ENCODE results near the gene CCDC27. TPM values are rescaled to one million over a fixed set of nuclear protein-coding genes. Genes with fewer than 3 reads are reported as not detected.

CCDC27 gene
- total RNA-seq, 1 experiment from 2014 or later, result 0.13 TPM

DNA sequence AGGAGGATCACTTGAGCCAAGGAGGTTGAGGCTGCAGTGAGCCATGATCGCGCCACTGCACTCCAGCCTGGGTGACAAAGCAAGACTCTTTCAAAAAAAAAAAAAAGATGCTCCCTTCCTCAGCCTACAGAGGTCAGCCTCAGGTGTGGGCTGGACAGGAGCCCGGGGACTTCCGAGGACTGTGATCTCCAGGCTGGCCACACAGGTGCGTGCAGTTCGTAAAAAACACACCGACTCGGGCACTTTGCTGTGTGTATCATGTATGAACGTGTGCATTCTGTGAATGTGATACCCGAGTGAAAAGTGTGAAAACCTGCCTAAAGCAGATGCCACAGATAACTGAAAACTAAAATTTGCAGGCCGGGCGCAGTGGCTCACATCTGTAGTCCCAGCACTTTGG is 8.4 kb upstream of the CCDC27 start:
- ATAC-seq (no peak), DNase-seq (ENCODE audit: low spot score) (no peak)
- Mint-ChIP-seq H3K36me3 (peaks cover 27% of the 10 kb centered on the region), H3K4me3 (no peak overlapping the region), H3K27ac (no peak overlapping the region; the same call in 1 of the 2 replicates), H3K4me1 (peaks cover 30% of the 10 kb centered on the region), H3K9me3 (no peaks in the 10 kb centered on the region), H3K27me3 (ENCODE audit: low read depth) (no peaks in the 10 kb centered on the region)
- CTCF ChIA-PET, result interaction anchor here (0.7 to 4.8 kb wide), 2 partner anchors 20 to 63 kb away, joined by 3 to 22 read pairs; no protein-coding TSS in a partner anchor
- no peak for TF ChIP-seq ZNF138 (CRISPR knock-in tag; conservative IDR thresholded peaks at IDR 0.05)
- TF ChIP-seq RELA (CRISPR knock-in tag; IDR thresholded peaks at IDR 0.05; ENCODE audit: borderline replicate concordance), result no peak
- no peak for TF ChIP-seq TP53 (CRISPR knock-in tag; IDR thresholded peaks at IDR 0.05)
- no peak for TF ChIP-seq ZBTB21 (CRISPR knock-in tag; IDR thresholded peaks at IDR 0.05; ENCODE audit: borderline replicate concordance)
- TF ChIP-seq, protein P1, sequence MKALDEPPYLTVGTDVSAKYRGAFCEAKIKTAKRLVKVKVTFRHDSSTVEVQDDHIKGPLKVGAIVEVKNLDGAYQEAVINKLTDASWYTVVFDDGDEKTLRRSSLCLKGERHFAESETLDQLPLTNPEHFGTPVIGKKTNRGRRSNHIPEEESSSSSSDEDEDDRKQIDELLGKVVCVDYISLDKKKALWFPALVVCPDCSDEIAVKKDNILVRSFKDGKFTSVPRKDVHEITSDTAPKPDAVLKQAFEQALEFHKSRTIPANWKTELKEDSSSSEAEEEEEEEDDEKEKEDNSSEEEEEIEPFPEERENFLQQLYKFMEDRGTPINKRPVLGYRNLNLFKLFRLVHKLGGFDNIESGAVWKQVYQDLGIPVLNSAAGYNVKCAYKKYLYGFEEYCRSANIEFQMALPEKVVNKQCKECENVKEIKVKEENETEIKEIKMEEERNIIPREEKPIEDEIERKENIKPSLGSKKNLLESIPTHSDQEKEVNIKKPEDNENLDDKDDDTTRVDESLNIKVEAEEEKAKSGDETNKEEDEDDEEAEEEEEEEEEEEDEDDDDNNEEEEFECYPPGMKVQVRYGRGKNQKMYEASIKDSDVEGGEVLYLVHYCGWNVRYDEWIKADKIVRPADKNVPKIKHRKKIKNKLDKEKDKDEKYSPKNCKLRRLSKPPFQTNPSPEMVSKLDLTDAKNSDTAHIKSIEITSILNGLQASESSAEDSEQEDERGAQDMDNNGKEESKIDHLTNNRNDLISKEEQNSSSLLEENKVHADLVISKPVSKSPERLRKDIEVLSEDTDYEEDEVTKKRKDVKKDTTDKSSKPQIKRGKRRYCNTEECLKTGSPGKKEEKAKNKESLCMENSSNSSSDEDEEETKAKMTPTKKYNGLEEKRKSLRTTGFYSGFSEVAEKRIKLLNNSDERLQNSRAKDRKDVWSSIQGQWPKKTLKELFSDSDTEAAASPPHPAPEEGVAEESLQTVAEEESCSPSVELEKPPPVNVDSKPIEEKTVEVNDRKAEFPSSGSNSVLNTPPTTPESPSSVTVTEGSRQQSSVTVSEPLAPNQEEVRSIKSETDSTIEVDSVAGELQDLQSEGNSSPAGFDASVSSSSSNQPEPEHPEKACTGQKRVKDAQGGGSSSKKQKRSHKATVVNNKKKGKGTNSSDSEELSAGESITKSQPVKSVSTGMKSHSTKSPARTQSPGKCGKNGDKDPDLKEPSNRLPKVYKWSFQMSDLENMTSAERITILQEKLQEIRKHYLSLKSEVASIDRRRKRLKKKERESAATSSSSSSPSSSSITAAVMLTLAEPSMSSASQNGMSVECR (CRISPR knock-in tag; IDR thresholded peaks at IDR 0.05; ENCODE audit: borderline replicate concordance), result no peak
- TF ChIP-seq JAZF1 (CRISPR knock-in tag; IDR thresholded peaks at IDR 0.05), result no peak
- TF ChIP-seq, protein P2, sequence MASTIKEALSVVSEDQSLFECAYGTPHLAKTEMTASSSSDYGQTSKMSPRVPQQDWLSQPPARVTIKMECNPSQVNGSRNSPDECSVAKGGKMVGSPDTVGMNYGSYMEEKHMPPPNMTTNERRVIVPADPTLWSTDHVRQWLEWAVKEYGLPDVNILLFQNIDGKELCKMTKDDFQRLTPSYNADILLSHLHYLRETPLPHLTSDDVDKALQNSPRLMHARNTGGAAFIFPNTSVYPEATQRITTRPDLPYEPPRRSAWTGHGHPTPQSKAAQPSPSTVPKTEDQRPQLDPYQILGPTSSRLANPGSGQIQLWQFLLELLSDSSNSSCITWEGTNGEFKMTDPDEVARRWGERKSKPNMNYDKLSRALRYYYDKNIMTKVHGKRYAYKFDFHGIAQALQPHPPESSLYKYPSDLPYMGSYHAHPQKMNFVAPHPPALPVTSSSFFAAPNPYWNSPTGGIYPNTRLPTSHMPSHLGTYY (CRISPR knock-in tag; IDR thresholded peaks at IDR 0.05), result no peak
- POLR2A ChIA-PET, result no interaction called here

DNA sequence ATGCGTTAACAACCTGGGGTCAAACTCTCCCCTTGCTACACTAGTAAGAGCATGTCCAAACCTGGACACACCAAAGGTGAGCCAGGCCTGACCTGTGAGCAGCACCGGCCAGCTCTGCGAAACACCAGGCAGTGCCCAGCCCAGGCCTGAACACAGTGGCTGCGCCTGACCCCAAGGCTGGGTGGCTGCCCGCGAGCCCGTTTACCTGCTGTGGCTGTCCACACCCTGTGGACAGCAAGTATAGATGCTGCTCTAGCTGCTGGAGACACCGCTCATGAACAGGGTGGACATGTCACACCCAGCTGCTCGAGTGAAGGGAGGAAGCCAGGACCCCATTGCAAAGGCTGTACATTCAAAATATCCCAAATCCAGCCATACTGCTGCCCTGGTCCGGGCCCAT is 7.6 kb upstream of the CCDC27 start:
- peaks cover 30% of the 10 kb centered on the region for H3K4me1 Mint-ChIP-seq
- POLR2A ChIA-PET, result no interaction called here
- H3K4me3 Mint-ChIP-seq, result peak overlapping the region; percentile 96; the same call in 1 of the 2 replicates
- ATAC-seq, result no peak
- CTCF ChIA-PET, result interaction anchor here (1.1 to 4.8 kb wide), 2 partner anchors 20 to 31 kb away, joined by 3 to 22 read pairs; no protein-coding TSS in a partner anchor
- no peak for DNase-seq (ENCODE audit: low spot score)
- no peak overlapping the region for H3K27ac Mint-ChIP-seq
- no peaks in the 10 kb centered on the region for H3K9me3 Mint-ChIP-seq
- peaks cover 27% of the 10 kb centered on the region for H3K36me3 Mint-ChIP-seq
- no peaks in the 10 kb centered on the region for H3K27me3 Mint-ChIP-seq (ENCODE audit: low read depth)
- no peak for TF ChIP-seq TEAD4 (CRISPR knock-in tag; IDR thresholded peaks at IDR 0.05)
- TF ChIP-seq GTF2I (CRISPR knock-in tag; conservative IDR thresholded peaks at IDR 0.05), result no peak
- TF ChIP-seq, protein P3, sequence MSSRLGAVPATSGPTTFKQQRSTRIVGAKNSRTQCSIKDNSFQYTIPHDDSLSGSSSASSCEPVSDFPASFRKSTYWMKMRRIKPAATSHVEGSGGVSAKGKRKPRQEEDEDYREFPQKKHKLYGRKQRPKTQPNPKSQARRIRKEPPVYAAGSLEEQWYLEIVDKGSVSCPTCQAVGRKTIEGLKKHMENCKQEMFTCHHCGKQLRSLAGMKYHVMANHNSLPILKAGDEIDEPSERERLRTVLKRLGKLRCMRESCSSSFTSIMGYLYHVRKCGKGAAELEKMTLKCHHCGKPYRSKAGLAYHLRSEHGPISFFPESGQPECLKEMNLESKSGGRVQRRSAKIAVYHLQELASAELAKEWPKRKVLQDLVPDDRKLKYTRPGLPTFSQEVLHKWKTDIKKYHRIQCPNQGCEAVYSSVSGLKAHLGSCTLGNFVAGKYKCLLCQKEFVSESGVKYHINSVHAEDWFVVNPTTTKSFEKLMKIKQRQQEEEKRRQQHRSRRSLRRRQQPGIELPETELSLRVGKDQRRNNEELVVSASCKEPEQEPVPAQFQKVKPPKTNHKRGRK (CRISPR knock-in tag; IDR thresholded peaks at IDR 0.05; ENCODE audit: borderline replicate concordance), result no peak
- TF ChIP-seq, protein P4, sequence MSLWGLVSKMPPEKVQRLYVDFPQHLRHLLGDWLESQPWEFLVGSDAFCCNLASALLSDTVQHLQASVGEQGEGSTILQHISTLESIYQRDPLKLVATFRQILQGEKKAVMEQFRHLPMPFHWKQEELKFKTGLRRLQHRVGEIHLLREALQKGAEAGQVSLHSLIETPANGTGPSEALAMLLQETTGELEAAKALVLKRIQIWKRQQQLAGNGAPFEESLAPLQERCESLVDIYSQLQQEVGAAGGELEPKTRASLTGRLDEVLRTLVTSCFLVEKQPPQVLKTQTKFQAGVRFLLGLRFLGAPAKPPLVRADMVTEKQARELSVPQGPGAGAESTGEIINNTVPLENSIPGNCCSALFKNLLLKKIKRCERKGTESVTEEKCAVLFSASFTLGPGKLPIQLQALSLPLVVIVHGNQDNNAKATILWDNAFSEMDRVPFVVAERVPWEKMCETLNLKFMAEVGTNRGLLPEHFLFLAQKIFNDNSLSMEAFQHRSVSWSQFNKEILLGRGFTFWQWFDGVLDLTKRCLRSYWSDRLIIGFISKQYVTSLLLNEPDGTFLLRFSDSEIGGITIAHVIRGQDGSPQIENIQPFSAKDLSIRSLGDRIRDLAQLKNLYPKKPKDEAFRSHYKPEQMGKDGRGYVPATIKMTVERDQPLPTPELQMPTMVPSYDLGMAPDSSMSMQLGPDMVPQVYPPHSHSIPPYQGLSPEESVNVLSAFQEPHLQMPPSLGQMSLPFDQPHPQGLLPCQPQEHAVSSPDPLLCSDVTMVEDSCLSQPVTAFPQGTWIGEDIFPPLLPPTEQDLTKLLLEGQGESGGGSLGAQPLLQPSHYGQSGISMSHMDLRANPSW (CRISPR knock-in tag; conservative IDR thresholded peaks at IDR 0.05; ENCODE audit: low read depth), result no peak
- no peak for TF ChIP-seq ZNF671 (CRISPR knock-in tag; IDR thresholded peaks at IDR 0.05)
- no peak for TF ChIP-seq NFATC4 (CRISPR knock-in tag; IDR thresholded peaks at IDR 0.05)
- TF ChIP-seq, protein P5, sequence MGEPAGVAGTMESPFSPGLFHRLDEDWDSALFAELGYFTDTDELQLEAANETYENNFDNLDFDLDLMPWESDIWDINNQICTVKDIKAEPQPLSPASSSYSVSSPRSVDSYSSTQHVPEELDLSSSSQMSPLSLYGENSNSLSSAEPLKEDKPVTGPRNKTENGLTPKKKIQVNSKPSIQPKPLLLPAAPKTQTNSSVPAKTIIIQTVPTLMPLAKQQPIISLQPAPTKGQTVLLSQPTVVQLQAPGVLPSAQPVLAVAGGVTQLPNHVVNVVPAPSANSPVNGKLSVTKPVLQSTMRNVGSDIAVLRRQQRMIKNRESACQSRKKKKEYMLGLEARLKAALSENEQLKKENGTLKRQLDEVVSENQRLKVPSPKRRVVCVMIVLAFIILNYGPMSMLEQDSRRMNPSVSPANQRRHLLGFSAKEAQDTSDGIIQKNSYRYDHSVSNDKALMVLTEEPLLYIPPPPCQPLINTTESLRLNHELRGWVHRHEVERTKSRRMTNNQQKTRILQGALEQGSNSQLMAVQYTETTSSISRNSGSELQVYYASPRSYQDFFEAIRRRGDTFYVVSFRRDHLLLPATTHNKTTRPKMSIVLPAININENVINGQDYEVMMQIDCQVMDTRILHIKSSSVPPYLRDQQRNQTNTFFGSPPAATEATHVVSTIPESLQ (CRISPR knock-in tag; IDR thresholded peaks at IDR 0.05), result no peak
- TF ChIP-seq, protein P6, sequence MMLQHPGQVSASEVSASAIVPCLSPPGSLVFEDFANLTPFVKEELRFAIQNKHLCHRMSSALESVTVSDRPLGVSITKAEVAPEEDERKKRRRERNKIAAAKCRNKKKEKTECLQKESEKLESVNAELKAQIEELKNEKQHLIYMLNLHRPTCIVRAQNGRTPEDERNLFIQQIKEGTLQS (CRISPR knock-in tag; conservative IDR thresholded peaks at IDR 0.05), result no peak
- TF ChIP-seq, protein P7, sequence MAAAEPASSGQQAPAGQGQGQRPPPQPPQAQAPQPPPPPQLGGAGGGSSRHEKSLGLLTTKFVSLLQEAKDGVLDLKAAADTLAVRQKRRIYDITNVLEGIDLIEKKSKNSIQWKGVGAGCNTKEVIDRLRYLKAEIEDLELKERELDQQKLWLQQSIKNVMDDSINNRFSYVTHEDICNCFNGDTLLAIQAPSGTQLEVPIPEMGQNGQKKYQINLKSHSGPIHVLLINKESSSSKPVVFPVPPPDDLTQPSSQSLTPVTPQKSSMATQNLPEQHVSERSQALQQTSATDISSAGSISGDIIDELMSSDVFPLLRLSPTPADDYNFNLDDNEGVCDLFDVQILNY (CRISPR knock-in tag; IDR thresholded peaks at IDR 0.05), result no peak
- TF ChIP-seq, protein P8, sequence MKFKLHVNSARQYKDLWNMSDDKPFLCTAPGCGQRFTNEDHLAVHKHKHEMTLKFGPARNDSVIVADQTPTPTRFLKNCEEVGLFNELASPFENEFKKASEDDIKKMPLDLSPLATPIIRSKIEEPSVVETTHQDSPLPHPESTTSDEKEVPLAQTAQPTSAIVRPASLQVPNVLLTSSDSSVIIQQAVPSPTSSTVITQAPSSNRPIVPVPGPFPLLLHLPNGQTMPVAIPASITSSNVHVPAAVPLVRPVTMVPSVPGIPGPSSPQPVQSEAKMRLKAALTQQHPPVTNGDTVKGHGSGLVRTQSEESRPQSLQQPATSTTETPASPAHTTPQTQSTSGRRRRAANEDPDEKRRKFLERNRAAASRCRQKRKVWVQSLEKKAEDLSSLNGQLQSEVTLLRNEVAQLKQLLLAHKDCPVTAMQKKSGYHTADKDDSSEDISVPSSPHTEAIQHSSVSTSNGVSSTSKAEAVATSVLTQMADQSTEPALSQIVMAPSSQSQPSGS (CRISPR knock-in tag; IDR thresholded peaks at IDR 0.05; ENCODE audit: borderline replicate concordance, low read depth), result no peak
- TF ChIP-seq FOXP1 (CRISPR knock-in tag; IDR thresholded peaks at IDR 0.05; ENCODE audit: borderline replicate concordance), result no peak
- TF ChIP-seq, protein P9, sequence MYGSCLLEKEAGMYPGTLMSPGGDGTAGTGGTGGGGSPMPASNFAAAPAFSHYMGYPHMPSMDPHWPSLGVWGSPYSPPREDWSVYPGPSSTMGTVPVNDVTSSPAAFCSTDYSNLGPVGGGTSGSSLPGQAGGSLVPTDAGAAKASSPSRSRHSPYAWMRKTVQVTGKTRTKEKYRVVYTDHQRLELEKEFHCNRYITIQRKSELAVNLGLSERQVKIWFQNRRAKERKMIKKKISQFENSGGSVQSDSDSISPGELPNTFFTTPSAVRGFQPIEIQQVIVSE (CRISPR knock-in tag; IDR thresholded peaks at IDR 0.05; ENCODE audit: borderline replicate concordance), result no peak
- TF ChIP-seq TP53 (CRISPR knock-in tag; IDR thresholded peaks at IDR 0.05), result no peak
